ENCODE measurements around the gene NAV1. TPM values are rescaled to one million over a fixed set of nuclear protein-coding genes. Genes with fewer than 3 reads are reported as not detected.
"Not testable (repeated sequence)": the region's sequence is repeated elsewhere in the genome, so short reads cannot be mapped to it uniquely, and the experiment has no call there.

Gene NAV1, protein sequence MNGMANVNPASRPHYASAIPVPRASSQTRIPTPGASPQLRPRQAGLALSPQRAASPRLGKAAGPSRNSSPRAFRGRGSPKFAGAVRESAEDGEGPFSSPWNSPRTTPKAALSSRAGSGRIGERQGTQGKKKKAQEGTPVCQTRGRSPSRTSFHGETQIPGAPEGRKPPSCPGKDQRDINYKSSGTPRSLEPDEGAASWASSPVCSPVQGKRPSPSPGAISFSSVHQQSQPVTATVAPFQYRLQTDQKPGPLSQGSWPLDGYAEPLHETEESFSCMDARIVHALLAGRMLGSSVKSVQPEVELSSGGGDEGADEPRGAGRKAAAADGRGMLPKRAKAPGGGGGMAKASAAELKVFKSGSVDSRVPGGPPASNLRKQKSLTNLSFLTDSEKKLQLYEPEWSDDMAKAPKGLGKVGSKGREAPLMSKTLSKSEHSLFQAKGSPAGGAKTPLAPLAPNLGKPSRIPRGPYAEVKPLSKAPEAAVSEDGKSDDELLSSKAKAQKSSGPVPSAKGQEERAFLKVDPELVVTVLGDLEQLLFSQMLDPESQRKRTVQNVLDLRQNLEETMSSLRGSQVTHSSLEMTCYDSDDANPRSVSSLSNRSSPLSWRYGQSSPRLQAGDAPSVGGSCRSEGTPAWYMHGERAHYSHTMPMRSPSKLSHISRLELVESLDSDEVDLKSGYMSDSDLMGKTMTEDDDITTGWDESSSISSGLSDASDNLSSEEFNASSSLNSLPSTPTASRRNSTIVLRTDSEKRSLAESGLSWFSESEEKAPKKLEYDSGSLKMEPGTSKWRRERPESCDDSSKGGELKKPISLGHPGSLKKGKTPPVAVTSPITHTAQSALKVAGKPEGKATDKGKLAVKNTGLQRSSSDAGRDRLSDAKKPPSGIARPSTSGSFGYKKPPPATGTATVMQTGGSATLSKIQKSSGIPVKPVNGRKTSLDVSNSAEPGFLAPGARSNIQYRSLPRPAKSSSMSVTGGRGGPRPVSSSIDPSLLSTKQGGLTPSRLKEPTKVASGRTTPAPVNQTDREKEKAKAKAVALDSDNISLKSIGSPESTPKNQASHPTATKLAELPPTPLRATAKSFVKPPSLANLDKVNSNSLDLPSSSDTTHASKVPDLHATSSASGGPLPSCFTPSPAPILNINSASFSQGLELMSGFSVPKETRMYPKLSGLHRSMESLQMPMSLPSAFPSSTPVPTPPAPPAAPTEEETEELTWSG (N-terminal part only)
- total RNA-seq: 22.0 TPM

- DNase-seq (ENCODE audit: low spot score): no peak
These were observed at the start of gene NAV1 for GRCh38 chr1:201538612-201539551. TSS of gene NAV1 (plus strand) at chr1:201539127. CDS start at chr1:201622885, 83,758 bp downstream.

DNA sequence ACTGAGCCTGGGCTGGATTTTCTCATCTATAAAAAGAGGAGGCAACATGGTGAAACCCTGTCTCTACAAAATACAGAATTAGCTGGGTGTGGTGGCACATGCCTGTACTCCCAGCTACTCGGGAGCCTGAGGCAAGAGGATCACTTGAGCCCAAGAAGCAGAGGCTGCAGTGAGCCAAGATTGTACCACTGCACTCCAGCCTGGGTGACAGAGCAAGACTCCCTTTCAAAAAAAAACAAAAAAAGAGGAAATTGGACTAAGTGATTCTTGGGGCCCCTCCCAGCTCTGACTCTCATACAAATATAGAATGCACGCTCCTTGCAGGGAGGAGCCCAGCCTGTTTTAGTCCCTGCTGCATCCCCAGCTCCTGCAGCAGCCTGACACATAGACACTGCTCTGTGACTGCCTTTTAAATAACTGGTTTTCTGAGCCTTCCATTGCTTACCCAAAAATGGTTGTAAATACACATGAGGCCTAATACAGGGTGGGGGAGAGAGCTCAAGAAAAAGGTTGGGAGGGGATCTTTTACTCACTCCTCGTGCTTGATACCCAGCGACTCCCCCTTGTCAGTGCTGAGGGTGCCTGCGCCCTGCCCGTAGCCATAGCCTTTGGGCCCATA lies 49.2 kb upstream of the NAV1 start:
- no peak for DNase-seq (ENCODE audit: low spot score)

DNA sequence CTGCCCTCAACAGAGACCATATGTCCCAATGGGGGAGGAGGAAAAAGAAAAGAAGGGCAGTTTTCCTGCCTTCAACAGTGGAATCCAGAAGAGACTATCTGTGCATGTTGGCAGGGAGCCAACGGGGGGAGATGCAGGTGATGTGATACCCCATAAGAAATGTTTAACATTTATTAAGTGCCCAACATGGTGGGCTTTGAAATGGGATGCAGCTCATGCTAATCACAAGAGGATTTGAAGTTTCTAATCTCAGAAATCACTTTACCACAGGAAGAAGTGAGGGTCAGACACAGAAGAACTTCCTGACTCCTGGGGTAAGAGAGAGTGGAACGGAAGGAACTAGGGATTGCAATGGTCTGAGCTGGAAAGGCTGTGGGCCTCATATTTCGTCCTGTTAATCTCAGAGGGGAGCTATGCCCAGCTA lies 48.2 kb upstream of the NAV1 start:
- DNase-seq (ENCODE audit: low spot score): no peak

DNA sequence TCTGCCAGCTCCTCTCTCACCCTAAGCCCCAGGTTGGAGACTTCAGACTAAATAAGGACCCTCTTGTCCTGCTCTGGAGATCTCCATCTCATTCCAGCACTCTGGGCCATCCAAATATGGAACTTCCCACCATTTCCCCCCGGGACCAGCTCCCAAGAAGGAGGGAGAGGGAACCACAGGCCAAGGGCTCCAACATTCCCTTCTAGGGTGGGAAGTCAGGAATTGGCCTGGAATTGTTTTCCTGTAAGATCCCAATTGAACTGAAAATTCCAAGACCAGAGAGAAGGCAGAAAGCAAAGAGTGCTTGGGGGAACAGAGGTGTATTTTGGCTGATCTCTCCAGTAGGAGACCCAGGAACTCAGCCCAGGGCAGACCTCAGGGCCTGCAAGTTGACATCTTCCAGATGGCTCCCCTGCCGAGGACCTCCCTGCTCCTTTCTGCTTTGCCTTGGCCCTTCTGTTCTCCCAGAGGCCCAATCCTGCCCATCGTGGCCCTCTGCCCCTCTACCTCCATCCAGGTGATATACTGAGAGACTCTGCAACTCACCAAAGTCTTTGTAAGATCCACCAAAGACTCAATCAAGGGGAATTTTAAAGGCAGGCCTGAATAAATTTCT lies 46.9 kb upstream of the NAV1 start:
- DNase-seq (ENCODE audit: low spot score): no peak

GRCh38 chr1:201493026-201493656 lies 45.8 kb upstream of the NAV1 start:
- DNase-seq (ENCODE audit: low spot score): not testable (repeated sequence)

- DNase-seq (ENCODE audit: low spot score): no peak
These were observed 44.9 kb upstream of the NAV1 start for GRCh38 chr1:201493757-201494617.

GRCh38 chr1:201495551-201496295 lies 43.2 kb upstream of the NAV1 start:
- DNase-seq (ENCODE audit: low spot score): peak; percentile 64

DNA sequence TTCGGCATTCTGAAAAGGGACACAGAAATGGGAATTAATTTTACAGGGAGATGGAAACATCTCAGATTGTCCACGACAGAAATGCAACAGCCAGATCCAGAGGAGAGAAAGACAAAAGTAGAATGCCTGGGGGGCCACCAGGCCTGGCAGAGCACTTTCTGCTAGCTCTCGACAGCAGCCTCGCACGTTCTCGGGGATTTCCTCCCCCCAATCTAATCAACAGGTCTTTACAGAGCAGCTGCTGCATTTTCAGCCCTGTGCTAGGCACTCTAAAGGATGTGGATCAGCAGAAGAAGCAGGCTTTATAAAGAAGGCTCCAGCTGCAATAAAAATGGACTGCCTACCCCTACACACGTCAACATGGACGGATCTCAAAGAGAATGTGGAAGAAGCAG lies 42.6 kb upstream of the NAV1 start:
- DNase-seq (ENCODE audit: low spot score): no peak

GRCh38 chr1:201497935-201498509 lies 40.9 kb upstream of the NAV1 start:
- DNase-seq (ENCODE audit: low spot score): no peak

GRCh38 chr1:201498621-201499020 lies 40.3 kb upstream of the NAV1 start:
- no peak for DNase-seq (ENCODE audit: low spot score)

GRCh38 chr1:201499191-201499590 lies 39.7 kb upstream of the NAV1 start:
- no peak for DNase-seq (ENCODE audit: low spot score)

DNA sequence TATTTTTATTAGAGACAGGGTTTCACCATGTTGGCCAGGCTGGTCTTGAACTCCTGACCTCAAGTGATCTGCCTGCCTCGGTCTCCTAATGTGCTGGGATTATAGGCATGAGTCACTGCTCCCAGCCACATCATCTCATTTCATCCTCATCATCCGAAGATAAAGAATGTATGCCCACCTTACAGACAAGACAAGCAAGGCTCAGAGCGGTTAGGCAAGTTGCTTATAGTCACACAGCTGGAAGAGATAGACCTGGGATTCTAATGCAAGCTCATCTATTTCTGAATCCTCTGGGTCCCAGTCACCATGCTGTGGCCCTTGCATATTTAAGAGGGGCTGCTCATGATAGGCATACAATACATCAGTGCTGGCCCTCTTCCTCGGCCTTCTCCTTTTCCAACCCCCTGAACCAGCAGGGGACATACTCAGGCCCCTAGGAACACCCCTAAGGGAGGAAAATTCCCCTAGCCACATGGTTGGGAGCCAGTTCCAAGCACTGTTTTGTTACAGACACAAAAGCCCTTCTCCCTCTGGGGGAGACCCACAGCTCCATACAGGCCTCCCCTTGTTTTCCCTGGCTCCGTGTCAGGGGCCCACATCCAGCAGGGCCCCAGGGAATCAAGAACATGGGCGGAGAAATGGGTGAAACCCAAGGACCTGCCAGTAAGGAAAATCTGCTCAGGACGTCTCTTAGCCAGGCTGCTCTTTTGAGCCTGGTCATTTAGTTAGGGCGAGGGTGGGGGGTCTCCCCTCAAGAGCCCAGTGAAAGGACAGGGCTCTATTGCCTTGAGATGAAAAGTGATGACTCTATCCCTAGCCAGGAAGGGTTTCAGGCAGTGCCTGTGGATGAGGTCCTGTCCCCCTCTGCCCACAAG lies 38.9 kb upstream of the NAV1 start:
- DNase-seq (ENCODE audit: low spot score): no peak

GRCh38 chr1:201500670-201501120 lies 38.2 kb upstream of the NAV1 start:
- no peak for DNase-seq (ENCODE audit: low spot score)

- DNase-seq (ENCODE audit: low spot score): no peak
These were observed 37.8 kb upstream of the NAV1 start for GRCh38 chr1:201501144-201501543.

- DNase-seq (ENCODE audit: low spot score): peak; percentile 65
These were observed 37.0 kb upstream of the NAV1 start for GRCh38 chr1:201501812-201502510.

DNA sequence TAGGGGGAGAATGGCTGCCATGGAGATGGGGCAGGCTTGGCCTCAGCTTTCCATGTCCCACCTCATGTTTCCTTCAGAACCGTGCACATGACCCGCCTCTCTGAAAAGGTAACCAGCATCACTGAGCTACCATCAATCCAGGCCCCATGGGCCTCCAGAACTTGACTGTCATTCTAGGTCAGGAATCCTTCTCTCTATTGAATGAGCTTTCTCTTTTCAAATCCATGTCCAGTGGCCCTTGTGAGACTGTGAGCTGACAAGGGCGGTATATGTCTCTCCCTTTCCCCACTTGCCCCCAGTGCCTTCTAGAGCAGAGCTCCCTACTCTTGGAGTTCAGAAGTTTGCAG lies 36.4 kb upstream of the NAV1 start:
- DNase-seq (ENCODE audit: low spot score): no peak

Measured in mucosa of gallbladder (tissue), 1 donor.